Measurements from ENCODE around the gene GSKIP. TPM values are rescaled to one million over a fixed set of nuclear protein-coding genes. Genes with fewer than 3 reads are reported as not detected.

The GSKIP gene
- total RNA-seq, 2 experiments from 2014 or later, result 10.3 to 11.9 TPM

GRCh38 chr14:96398432-96398831 lies 35.1 kb downstream of the GSKIP start:
- no peaks in the 10 kb centered on the region for H3K36me3 ChIP-seq (ENCODE audit: insufficient read depth, low read length)
- H3K9me3 ChIP-seq (ENCODE audit: control insufficient read depth in 1 of 2, insufficient read depth in 1 of 2, low read length in 2 of 2), result no peaks in the 10 kb centered on the region
- ChIA-PET POLR2A (no interaction called here), CTCF (no interaction called here)
- intact Hi-C loops (cut with DNase I, micrococcal nuclease), result no loop called here
- H3K27ac Mint-ChIP-seq, result no peak overlapping the region
- H3K9me3 Mint-ChIP-seq, result no peaks in the 10 kb centered on the region
- H3K36me3 Mint-ChIP-seq (ENCODE audit: low read depth), result no peaks in the 10 kb centered on the region
- H3K4me3 ChIP-seq (ENCODE audit: low read length), result no peak overlapping the region
- peaks cover 25% of the 10 kb centered on the region for H3K27me3 Mint-ChIP-seq
- no peaks in the 10 kb centered on the region for H3K4me1 ChIP-seq (ENCODE audit: insufficient read depth, low read length)
- H3K27me3 ChIP-seq (ENCODE audit: control insufficient read depth in 1 of 2, insufficient read depth in 2 of 2, low read length in 2 of 2), result peaks cover 0 to 5% of the 10 kb centered on the region in 2 experiments
- DNase-seq (no peak), ATAC-seq (ENCODE audit: poor library complexity) (no peak)
- no peak overlapping the region for H3K4me3 Mint-ChIP-seq
- H3K27ac ChIP-seq (ENCODE audit: low read depth in 1 of 2, low read length in 2 of 2), result no peak overlapping the region
- no peak for TF ChIP-seq CTCF (IDR thresholded peaks at IDR 0.05)
- H3K4me1 Mint-ChIP-seq (ENCODE audit: low read depth), result peaks cover under 1% of the 10 kb centered on the region

GRCh38 chr14:96398921-96399320 lies 35.6 kb downstream of the GSKIP start:
- ATAC-seq (ENCODE audit: poor library complexity) (no peak), DNase-seq (no peak)
- Histone ChIP-seq H3K36me3 (ENCODE audit: insufficient read depth, low read length) (no peaks in the 10 kb centered on the region), H3K4me1 (ENCODE audit: insufficient read depth, low read length) (no peaks in the 10 kb centered on the region), H3K9me3 (ENCODE audit: control insufficient read depth in 1 of 2, insufficient read depth in 1 of 2, low read length in 2 of 2) (no peaks in the 10 kb centered on the region), H3K4me3 (ENCODE audit: low read length) (no peak overlapping the region), H3K27ac (ENCODE audit: low read depth in 1 of 2, low read length in 2 of 2) (no peak overlapping the region), H3K27me3 (ENCODE audit: control insufficient read depth in 1 of 2, insufficient read depth in 2 of 2, low read length in 2 of 2) (peaks cover 0 to 5% of the 10 kb centered on the region in 2 experiments)
- intact Hi-C loops (cut with DNase I, micrococcal nuclease), result no loop called here
- TF ChIP-seq CTCF (IDR thresholded peaks at IDR 0.05), result no peak
- H3K27me3 Mint-ChIP-seq, result peaks cover 25% of the 10 kb centered on the region
- no peak overlapping the region for H3K4me3 Mint-ChIP-seq
- no peaks in the 10 kb centered on the region for H3K36me3 Mint-ChIP-seq (ENCODE audit: low read depth)
- H3K9me3 Mint-ChIP-seq, result no peaks in the 10 kb centered on the region
- H3K4me1 Mint-ChIP-seq (ENCODE audit: low read depth), result no peaks in the 10 kb centered on the region
- ChIA-PET CTCF (no interaction called here), POLR2A (no interaction called here)
- no peak overlapping the region for H3K27ac Mint-ChIP-seq

- H3K27ac ChIP-seq (ENCODE audit: low read depth in 1 of 2, low read length in 2 of 2), result no peak overlapping the region
- H3K9me3 ChIP-seq (ENCODE audit: control insufficient read depth in 1 of 2, insufficient read depth in 1 of 2, low read length in 2 of 2), result no peaks in the 10 kb centered on the region
- Mint-ChIP-seq H3K4me3 (no peak overlapping the region), H3K9me3 (no peaks in the 10 kb centered on the region), H3K4me1 (ENCODE audit: low read depth) (no peaks in the 10 kb centered on the region), H3K27me3 (peaks cover 25% of the 10 kb centered on the region), H3K36me3 (ENCODE audit: low read depth) (no peaks in the 10 kb centered on the region), H3K27ac (no peak overlapping the region)
- ChIA-PET CTCF (no interaction called here), POLR2A (no interaction called here)
- TF ChIP-seq CTCF (IDR thresholded peaks at IDR 0.05), result no peak
- H3K4me3 ChIP-seq (ENCODE audit: low read length), result no peak overlapping the region
- DNase-seq, result no peak
- no peaks in the 10 kb centered on the region for H3K36me3 ChIP-seq (ENCODE audit: insufficient read depth, low read length)
- ATAC-seq (ENCODE audit: poor library complexity), result no peak
- H3K4me1 ChIP-seq (ENCODE audit: insufficient read depth, low read length), result no peaks in the 10 kb centered on the region
- H3K27me3 ChIP-seq (ENCODE audit: control insufficient read depth in 1 of 2, insufficient read depth in 2 of 2, low read length in 2 of 2), result peaks cover 0 to 5% of the 10 kb centered on the region in 2 experiments
- intact Hi-C loops (cut with DNase I, micrococcal nuclease), result no loop called here
Observed at GRCh38 chr14:96399405-96399804, 36.1 kb downstream of the GSKIP start.
